HCT116 (cell line): ENCODE measurements around the gene CIC.

Experiments
- ATF3 ChIP-seq: IDR thresholded peaks from 2 replicates; pipeline ENCODE4 v1.6.1; 2012
- CEBPB ChIP-seq: IDR thresholded peaks from 2 replicates; pipeline ENCODE4 v1.6.1; 2012; ENCODE audit warnings: low read depth
- EZH2 ChIP-seq: fragments of 200-600 bp; sonication (generic); IDR thresholded peaks from 2 replicates; pipeline ENCODE4 v1.6.1; 2017; ENCODE audit warnings: antibody characterized with exemption, mixed run types
- EZH2phosphoT487 ChIP-seq: fragments of 200-600 bp; IDR thresholded peaks from 2 replicates; pipeline ENCODE4 v1.6.1; 2018; ENCODE audit warnings: antibody characterized with exemption, borderline replicate concordance
- FOSL1 ChIP-seq: IDR thresholded peaks from 2 replicates; pipeline ENCODE4 v1.6.1; 2012; ENCODE audit warnings: low read depth
- POLR2A ChIP-seq: IDR thresholded peaks from 2 replicates; pipeline ENCODE4 v1.7.0; 2011; ENCODE audit warnings: borderline replicate concordance; ENCODE audit not compliant: insufficient read depth, insufficient read length; ENCODE audit errors: extremely low read depth
- POLR2AphosphoS5 ChIP-seq: IDR thresholded peaks from 2 replicates; pipeline ENCODE4 v1.6.1; 2011; ENCODE audit warnings: mild to moderate bottlenecking, low read depth, low read length, moderate library complexity
- REST ChIP-seq: IDR thresholded peaks from 2 replicates; pipeline ENCODE4 v1.6.1; 2012; ENCODE audit warnings: low read depth
- SIN3A ChIP-seq: IDR thresholded peaks from 2 replicates; pipeline ENCODE4 v1.6.1; 2012; ENCODE audit warnings: low read depth
- SRF ChIP-seq: IDR thresholded peaks from 2 replicates; pipeline ENCODE4 v1.6.1; 2012; ENCODE audit warnings: low read depth
- ZBTB33 ChIP-seq: IDR thresholded peaks from 2 replicates; pipeline ENCODE4 v1.6.1; 2011; ENCODE audit warnings: mild to moderate bottlenecking, low read length, moderate library complexity; ENCODE audit not compliant: insufficient replicate concordance; ENCODE audit errors: extremely low read depth
- TF ChIP-seq, protein P1 (sequence below), 3 experiments: fragments of 200-600 bp in 1 of 3; sonication (generic) in 1 of 3; IDR thresholded peaks in 2 of 3; conservative IDR thresholded peaks in 1 of 3; 2 replicates each; pipeline ENCODE4 v1.5.1; 2012 to 2017; ENCODE audit warnings: low read depth in 2 of 3, low read length in 2 of 3, antibody characterized with exemption in 1 of 3, borderline replicate concordance in 1 of 3, control low read depth in 1 of 3, mild to moderate bottlenecking in 1 of 3, mixed read lengths in 1 of 3, mixed run types in 1 of 3, moderate library complexity in 1 of 3; ENCODE audit not compliant: insufficient read depth in 1 of 3
- TF ChIP-seq, protein P2 (sequence below): IDR thresholded peaks from 2 replicates; pipeline ENCODE4 v1.6.1; 2012

GRCh38 chr19:42343344-42344110 lies 74.5 kb downstream of the CIC start:
- TF ChIP-seq, protein P1, sequence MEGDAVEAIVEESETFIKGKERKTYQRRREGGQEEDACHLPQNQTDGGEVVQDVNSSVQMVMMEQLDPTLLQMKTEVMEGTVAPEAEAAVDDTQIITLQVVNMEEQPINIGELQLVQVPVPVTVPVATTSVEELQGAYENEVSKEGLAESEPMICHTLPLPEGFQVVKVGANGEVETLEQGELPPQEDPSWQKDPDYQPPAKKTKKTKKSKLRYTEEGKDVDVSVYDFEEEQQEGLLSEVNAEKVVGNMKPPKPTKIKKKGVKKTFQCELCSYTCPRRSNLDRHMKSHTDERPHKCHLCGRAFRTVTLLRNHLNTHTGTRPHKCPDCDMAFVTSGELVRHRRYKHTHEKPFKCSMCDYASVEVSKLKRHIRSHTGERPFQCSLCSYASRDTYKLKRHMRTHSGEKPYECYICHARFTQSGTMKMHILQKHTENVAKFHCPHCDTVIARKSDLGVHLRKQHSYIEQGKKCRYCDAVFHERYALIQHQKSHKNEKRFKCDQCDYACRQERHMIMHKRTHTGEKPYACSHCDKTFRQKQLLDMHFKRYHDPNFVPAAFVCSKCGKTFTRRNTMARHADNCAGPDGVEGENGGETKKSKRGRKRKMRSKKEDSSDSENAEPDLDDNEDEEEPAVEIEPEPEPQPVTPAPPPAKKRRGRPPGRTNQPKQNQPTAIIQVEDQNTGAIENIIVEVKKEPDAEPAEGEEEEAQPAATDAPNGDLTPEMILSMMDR (IDR thresholded peaks at IDR 0.05 in 2 of 3, conservative IDR thresholded peaks at IDR 0.05 in 1 of 3; ENCODE audit: borderline replicate concordance in 1 of 3, insufficient read depth in 1 of 3, low read depth in 2 of 3, low read length in 2 of 3), result peak in 2 of 3 experiments; percentile 56 to 69; a peak in 4 of 6 replicates
- TF ChIP-seq, protein P2, sequence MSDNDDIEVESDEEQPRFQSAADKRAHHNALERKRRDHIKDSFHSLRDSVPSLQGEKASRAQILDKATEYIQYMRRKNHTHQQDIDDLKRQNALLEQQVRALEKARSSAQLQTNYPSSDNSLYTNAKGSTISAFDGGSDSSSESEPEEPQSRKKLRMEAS, result no peak
- TF ChIP-seq ZBTB33 (no peak), REST (no peak), EZH2 (no peak), ATF3 (no peak), POLR2A (no peak), POLR2AphosphoS5 (no peak), SIN3A (no peak), EZH2phosphoT487 (no peak), FOSL1 (no peak), SRF (no peak), CEBPB (no peak)
